Measurements from ENCODE around the gene PRDM1.

The PRDM1 gene

GRCh38 chr6:106119546-106119945 is 33.4 kb downstream of the PRDM1 start:
- no peak for TF ChIP-seq CTCF (IDR thresholded peaks at IDR 0.05; ENCODE audit: borderline replicate concordance, insufficient read depth, low read depth, low read length)
- H3K4me3 ChIP-seq (ENCODE audit: low read depth, low read length), result no peak overlapping the region

GRCh38 chr6:106120006-106120405 is 33.9 kb downstream of the PRDM1 start:
- TF ChIP-seq CTCF (IDR thresholded peaks at IDR 0.05; ENCODE audit: borderline replicate concordance, insufficient read depth, low read depth, low read length), result no peak
- H3K4me3 ChIP-seq (ENCODE audit: low read depth, low read length), result no peak overlapping the region

- no peak overlapping the region for H3K4me3 ChIP-seq (ENCODE audit: low read depth, low read length)
- no peak for TF ChIP-seq CTCF (IDR thresholded peaks at IDR 0.05; ENCODE audit: borderline replicate concordance, insufficient read depth, low read depth, low read length)
These were observed 34.3 kb downstream of the PRDM1 start for GRCh38 chr6:106120406-106120805.

GRCh38 chr6:106122306-106122918 is 36.3 kb downstream of the PRDM1 start:
- TF ChIP-seq CTCF (IDR thresholded peaks at IDR 0.05; ENCODE audit: borderline replicate concordance, insufficient read depth, low read depth, low read length), result no peak
- no peak overlapping the region for H3K4me3 ChIP-seq (ENCODE audit: low read depth, low read length)

GRCh38 chr6:106122938-106123656 is 37.0 kb downstream of the PRDM1 start:
- H3K4me3 ChIP-seq (ENCODE audit: low read depth, low read length), result no peak overlapping the region
- no peak for TF ChIP-seq CTCF (IDR thresholded peaks at IDR 0.05; ENCODE audit: borderline replicate concordance, insufficient read depth, low read depth, low read length)

- TF ChIP-seq CTCF (IDR thresholded peaks at IDR 0.05; ENCODE audit: borderline replicate concordance, insufficient read depth, low read depth, low read length), result no peak
- H3K4me3 ChIP-seq (ENCODE audit: low read depth, low read length), result no peak overlapping the region
These were observed 37.9 kb downstream of the PRDM1 start for GRCh38 chr6:106124015-106124414.

Measured in GM12875 (cell line).